GM12892 (cell line): ENCODE data around the gene DNAJC10.

Source experiments
- POLR2A ChIP-seq: IDR thresholded peaks from 2 replicates; pipeline ENCODE4 v1.6.1; 2011; ENCODE audit warnings: low read depth, low read length, control low read depth
- POLR2AphosphoS5 ChIP-seq: IDR thresholded peaks from 2 replicates; pipeline ENCODE4 v1.6.1; 2011; ENCODE audit warnings: low read depth, low read length, control low read depth

- TF ChIP-seq POLR2AphosphoS5 (no peak), POLR2A (no peak)
These were observed 13.8 kb downstream of the DNAJC10 start for GRCh38 chr2:182729710-182730339.
